ENCODE results near the gene KRTAP10-10. TPM values are rescaled to one million over a fixed set of nuclear protein-coding genes. Genes with fewer than 3 reads are reported as not detected.

The KRTAP10-10 gene
- total RNA-seq, 1 donor from 2014 or later: not detected

GRCh38 chr21:44686843-44687561 is 49.8 kb downstream of the KRTAP10-10 start:
- Histone ChIP-seq H3K9me3 (ENCODE audit: low read depth) (no peaks in the 10 kb centered on the region), H3K4me1 (peaks cover 12% of the 10 kb centered on the region), H3K79me2 (ENCODE audit: low read depth) (no peaks in the 10 kb centered on the region), H4K20me1 (ENCODE audit: low read depth) (no peaks in the 10 kb centered on the region), H3K36me3 (no peaks in the 10 kb centered on the region), H3K27ac (no peak overlapping the region), H3K9ac (no peak overlapping the region), H3K4me3 (no peak overlapping the region), H3K4me2 (peak overlapping the region; percentile 26), H3F3A (ENCODE audit: low read depth) (peaks cover 9% of the 10 kb centered on the region), H2AFZ (replicated peaks) (no peak overlapping the region), H3K27me3 (peaks cover 19% of the 10 kb centered on the region)
- Mint-ChIP-seq H3K9me3 (peaks cover 11% of the 10 kb centered on the region), H3K4me3 (peak overlapping the region; percentile 75), H3K36me3 (no peaks in the 10 kb centered on the region), H3K4me1 (peaks cover 23% of the 10 kb centered on the region), H3K27ac (peak overlapping the region; percentile 73), H3K27me3 (ENCODE audit: insufficient read depth, low read depth) (peaks cover 24% of the 10 kb centered on the region)
- TF ChIP-seq EZH2 (IDR thresholded peaks at IDR 0.05) (no peak), CTCF (IDR thresholded peaks at IDR 0.05) (no peak), EZH2phosphoT487 (IDR thresholded peaks at IDR 0.05) (no peak)
- DNase-seq (ENCODE audit: low spot score): no peak

- Histone ChIP-seq H3K9ac (no peak overlapping the region), H3K27ac (no peak overlapping the region), H3K79me2 (ENCODE audit: low read depth) (no peaks in the 10 kb centered on the region), H3F3A (ENCODE audit: low read depth) (peaks cover 9% of the 10 kb centered on the region), H3K9me3 (ENCODE audit: low read depth) (no peaks in the 10 kb centered on the region), H3K4me2 (no peak overlapping the region), H2AFZ (replicated peaks) (no peak overlapping the region), H4K20me1 (ENCODE audit: low read depth) (no peaks in the 10 kb centered on the region), H3K4me1 (peaks cover 12% of the 10 kb centered on the region), H3K27me3 (peaks cover 19% of the 10 kb centered on the region), H3K36me3 (no peaks in the 10 kb centered on the region), H3K4me3 (no peak overlapping the region)
- peak overlapping the region; percentile 74 for H3K27ac Mint-ChIP-seq
- peaks cover 23% of the 10 kb centered on the region for H3K27me3 Mint-ChIP-seq (ENCODE audit: insufficient read depth, low read depth)
- peaks cover 23% of the 10 kb centered on the region for H3K4me1 Mint-ChIP-seq
- H3K9me3 Mint-ChIP-seq: peaks cover 16% of the 10 kb centered on the region
- peak overlapping the region; percentile 52 for H3K4me3 Mint-ChIP-seq
- TF ChIP-seq CTCF (IDR thresholded peaks at IDR 0.05) (no peak), EZH2phosphoT487 (IDR thresholded peaks at IDR 0.05) (no peak), EZH2 (IDR thresholded peaks at IDR 0.05) (no peak)
- peaks cover under 1% of the 10 kb centered on the region for H3K36me3 Mint-ChIP-seq
- DNase-seq (ENCODE audit: low spot score): no peak
Measured at GRCh38 chr21:44687671-44688070, 50.5 kb downstream of the KRTAP10-10 start.

Small RNAs within 50 kb of the gene (small RNA-seq; reads per million reads assigned to genes)
- not detected for gene KRTAP12-6P

Other genes starting within 250 kb of the KRTAP10-10 start
- 2.5 and 4.9 TPM in 2 replicates for gene LRRC3, start 181.8 kb upstream of the KRTAP10-10 start, total RNA-seq (ENCODE audit: low replicate concordance)
- gene KRTAP10-1, start 97.2 kb upstream of the KRTAP10-10 start, total RNA-seq (ENCODE audit: low replicate concordance): not detected in 2 replicates
- not detected in 2 replicates for gene KRTAP10-2, start 85.9 kb upstream of the KRTAP10-10 start, total RNA-seq (ENCODE audit: low replicate concordance)
- not detected in 2 replicates for gene KRTAP10-3, start 78.6 kb upstream of the KRTAP10-10 start, total RNA-seq (ENCODE audit: low replicate concordance)
- not detected in 2 replicates for gene KRTAP10-4, start 63.6 kb upstream of the KRTAP10-10 start, total RNA-seq (ENCODE audit: low replicate concordance)
- not detected in 2 replicates for gene KRTAP10-5, start 56.8 kb upstream of the KRTAP10-10 start, total RNA-seq (ENCODE audit: low replicate concordance)
- gene KRTAP10-6, start 44.9 kb upstream of the KRTAP10-10 start, total RNA-seq (ENCODE audit: low replicate concordance): not detected in 2 replicates
- not detected in 2 replicates for gene KRTAP10-7, start 36.8 kb upstream of the KRTAP10-10 start, total RNA-seq (ENCODE audit: low replicate concordance)
- not detected in 2 replicates for gene KRTAP10-8, start 25.3 kb upstream of the KRTAP10-10 start, total RNA-seq (ENCODE audit: low replicate concordance)
- gene KRTAP10-9, start 10.3 kb upstream of the KRTAP10-10 start, total RNA-seq (ENCODE audit: low replicate concordance): not detected in 2 replicates
- not detected in 2 replicates for gene KRTAP10-11, start 9.1 kb downstream of the KRTAP10-10 start, total RNA-seq (ENCODE audit: low replicate concordance)
- gene KRTAP12-4, start 17.3 kb downstream of the KRTAP10-10 start, total RNA-seq (ENCODE audit: low replicate concordance): not detected in 2 replicates
- gene KRTAP12-3, start 20.6 kb downstream of the KRTAP10-10 start, total RNA-seq (ENCODE audit: low replicate concordance): not detected in 2 replicates
- gene KRTAP12-2, start 29.6 kb downstream of the KRTAP10-10 start, total RNA-seq (ENCODE audit: low replicate concordance): not detected in 2 replicates
- gene KRTAP12-1, start 44.8 kb downstream of the KRTAP10-10 start, total RNA-seq (ENCODE audit: low replicate concordance): not detected in 2 replicates
- gene KRTAP10-12, start 59.8 kb downstream of the KRTAP10-10 start, total RNA-seq (ENCODE audit: low replicate concordance): not detected in 2 replicates
- gene TSPEAR, start 74.2 kb downstream of the KRTAP10-10 start, total RNA-seq (ENCODE audit: low replicate concordance): not detected in 2 replicates
- 76.7 and 83.1 TPM in 2 replicates for gene UBE2G2, start 164.5 kb downstream of the KRTAP10-10 start, total RNA-seq (ENCODE audit: low replicate concordance)
- 117 and 135 TPM in 2 replicates for gene SUMO3, start 180.7 kb downstream of the KRTAP10-10 start, total RNA-seq (ENCODE audit: low replicate concordance)
- gene PTTG1IP, start 236.3 kb downstream of the KRTAP10-10 start, total RNA-seq (ENCODE audit: low replicate concordance): 162 and 192 TPM in 2 replicates

Measured in neural progenitor cell (in vitro differentiated cells).